Left renal cortex interstitium (tissue), 4 donors: Measurements from ENCODE around the gene PDE4B. TPM values are rescaled to one million over a fixed set of nuclear protein-coding genes. Genes with fewer than 3 reads are reported as not detected.

ENCODE experiments used
- DNase-seq, 4 donors: peaks; one replicate each; pipeline ENCODE4 v3.0.0-alpha.2; 2013; ENCODE audit warnings: low read depth in 4 of 4, low spot score in 2 of 4, missing footprints in 1 of 4
- polyA plus RNA-seq, 4 donors: library from polyadenylated mRNA; unstranded; fragments of 120-200 nt; gene quantifications; one replicate each; pipeline ENCODE4 v1.2.1, GENCODE V29; 2013; ENCODE audit not compliant: insufficient read length in 4 of 4

Gene PDE4B
- polyA plus RNA-seq, 4 donors = 5.6 to 11.1 (median 8.7) TPM

DNA sequence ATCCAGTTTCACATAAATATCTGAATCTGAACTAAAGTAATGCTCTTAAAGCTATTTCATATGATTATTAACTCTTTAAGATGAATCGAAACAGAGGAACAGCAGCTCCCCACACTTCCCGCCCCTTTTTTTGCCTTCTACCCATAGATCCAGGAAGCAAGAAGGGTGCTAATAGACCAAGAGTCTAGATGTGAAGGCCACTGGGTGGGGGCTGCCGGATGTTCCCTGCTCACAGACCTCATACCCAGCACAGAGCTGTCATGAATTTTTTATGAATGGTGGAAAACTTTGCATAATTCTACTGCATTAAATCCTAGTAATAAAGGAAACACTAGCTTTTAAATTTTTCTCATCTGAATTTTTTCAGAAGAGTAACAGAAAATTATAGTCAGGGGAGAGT lies 457.4 kb downstream of the PDE4B start:
- DNase-seq = no peak

DNA sequence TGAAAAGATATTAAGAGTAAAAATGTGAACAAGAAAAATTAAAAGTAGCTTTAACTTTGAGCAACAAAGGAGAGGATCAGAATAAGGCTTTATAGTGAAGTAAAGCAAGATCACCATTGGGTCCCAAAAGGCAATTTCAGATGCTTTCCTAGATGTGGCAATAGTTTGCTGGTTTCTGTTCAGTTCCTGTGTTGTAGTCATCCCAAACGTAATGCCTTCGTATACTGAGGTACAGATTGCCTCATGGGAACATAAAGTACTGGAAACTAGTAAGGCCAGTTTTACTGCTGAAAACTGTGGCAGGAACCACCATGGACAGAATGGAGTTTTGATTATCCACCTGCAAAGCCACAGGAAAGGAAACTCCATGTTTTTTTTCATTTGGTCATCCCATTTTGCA lies 457.8 kb downstream of the PDE4B start:
- no peak for DNase-seq

DNA sequence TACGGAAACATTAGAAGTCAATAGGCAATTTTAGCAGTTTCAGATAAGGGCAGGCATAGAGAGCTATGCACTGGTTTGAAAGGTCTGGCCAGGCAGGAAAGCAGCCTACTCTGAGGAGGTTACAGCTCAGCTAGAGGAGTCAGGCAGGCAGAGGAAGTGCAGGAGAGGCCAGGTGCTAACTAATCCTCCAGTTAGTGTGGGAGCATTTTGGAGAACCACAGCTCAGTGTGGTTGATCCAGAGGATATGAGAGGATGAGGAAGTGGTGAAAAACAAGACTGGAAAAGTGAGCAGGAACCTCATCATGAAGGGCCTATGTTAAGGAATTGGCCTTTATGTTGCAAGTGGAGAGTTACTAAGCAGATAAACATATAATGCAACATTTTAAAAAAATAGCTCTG lies 458.9 kb downstream of the PDE4B start:
- no peak for DNase-seq

DNA sequence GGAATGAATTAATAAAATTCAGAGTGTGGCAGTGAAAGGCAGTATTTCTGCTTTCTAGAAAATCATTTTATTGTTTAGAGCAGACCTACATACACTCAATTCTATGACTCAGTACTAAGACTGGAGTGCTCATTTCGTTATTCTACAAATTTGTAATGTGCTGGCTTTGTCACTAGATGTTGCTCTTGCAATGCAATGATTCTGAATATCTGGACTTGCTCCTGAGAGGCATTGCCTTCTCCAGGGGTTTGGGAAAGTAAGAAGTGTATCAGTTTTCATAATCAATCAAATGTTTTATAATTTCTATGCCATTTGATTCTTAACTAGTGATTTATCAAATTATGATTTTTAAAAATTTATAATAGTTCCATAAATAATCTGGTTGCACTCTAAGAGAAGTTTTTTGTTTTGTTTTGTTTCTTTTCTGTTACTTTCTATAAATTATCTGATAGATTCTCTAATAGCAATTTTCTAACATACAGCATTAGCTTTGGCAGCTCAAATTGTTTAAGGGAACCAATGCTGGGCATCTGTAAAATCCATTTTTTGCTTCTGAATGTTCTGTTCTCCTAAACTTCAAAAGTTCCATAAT lies 460.7 kb downstream of the PDE4B start:
- peak in 1 of 4 donors; percentile 49 for DNase-seq

DNA sequence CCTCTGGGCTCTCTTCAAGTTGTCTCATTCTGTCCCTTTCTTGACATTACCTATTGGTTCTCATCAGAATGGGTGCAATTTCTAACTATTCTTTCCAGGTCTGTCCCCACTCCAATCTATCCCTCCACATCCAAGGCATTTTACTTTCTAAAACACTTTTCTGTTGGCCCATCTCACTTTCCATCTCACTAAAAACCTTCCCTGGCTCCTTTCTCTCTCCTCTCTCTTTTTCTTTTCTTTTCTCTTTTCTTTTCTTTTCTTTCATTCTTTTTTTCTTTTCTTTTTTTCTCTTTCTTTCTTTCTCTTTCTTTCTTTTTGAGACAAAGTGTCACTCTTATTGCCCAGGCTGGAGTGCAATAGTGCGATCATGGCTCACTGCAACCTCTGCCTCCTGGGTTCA lies 462.1 kb downstream of the PDE4B start:
- no peak for DNase-seq

DNA sequence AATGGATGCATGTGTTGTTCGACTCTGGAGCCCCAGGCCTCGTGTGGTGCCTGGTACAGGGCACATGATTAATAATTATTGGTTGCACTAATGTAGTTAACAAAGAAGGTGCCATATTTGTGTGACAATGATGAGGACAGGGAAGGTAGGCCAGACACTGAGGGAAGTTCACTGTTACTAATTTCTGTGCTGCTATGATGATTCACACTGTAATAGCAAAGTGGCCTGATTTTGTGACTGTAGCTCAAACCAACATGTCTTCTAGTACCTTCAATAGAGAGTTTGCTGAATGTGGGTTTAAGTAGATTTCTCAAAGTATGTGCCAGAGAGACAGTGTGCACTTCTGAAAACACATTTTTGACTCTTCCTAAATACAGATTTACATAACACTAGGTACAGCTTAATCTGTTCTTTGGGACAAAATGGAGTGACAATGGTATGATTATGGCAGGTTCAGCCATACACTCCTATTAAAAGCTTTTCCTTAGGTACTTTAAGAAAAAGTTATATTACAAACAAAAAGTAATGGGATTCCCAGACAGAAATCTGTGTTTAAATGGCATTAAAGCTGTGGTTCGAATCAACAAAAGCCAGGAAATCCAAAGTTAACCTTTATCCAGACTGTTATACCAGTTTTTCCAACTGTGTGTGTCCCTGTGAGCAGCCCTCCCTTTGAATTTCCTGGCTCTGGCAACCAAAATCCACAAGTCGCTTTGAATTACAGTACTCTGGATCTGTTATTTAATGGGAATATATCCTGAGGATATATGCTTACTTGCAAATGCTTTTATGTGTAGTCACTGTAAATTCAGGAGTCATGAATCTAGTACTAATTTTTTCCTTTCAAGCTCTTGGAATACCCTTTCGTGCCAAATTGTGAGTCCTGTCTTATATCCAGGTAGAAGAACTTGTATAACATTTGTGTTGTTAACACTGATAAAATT lies 464.2 kb downstream of the PDE4B start:
- DNase-seq = no peak

DNA sequence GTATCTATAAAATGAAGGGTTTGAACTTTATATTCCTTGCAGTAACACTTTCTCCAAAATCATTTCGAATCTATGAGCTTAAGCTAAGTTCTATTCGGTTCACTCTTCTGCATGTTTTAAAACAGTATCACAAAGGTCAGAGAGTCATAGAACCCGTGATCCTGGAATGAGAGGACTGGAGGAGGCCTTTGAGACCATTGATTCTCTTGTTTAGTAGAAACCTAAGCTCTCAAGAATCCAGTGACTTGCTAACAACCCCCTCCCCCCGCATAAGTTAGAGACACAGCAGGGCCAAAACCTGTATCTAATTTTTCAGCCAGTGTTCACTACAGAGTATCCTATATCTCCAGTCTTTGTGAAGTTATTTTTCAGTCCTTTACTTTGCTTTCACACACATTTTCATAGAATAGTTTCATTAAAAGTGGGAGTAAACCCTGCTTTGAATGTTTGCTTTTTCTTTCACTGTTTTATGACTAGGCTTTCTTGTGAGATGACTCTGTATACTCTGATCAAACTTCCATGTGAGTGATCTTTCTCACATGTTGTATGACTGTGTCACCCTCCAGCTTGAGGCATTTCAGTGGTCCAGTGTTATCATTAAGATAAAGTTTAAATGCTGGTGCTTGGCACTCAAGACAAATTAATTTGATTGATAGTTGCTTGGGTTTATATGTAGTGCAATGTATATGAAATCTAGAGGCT lies 465.9 kb downstream of the PDE4B start:
- DNase-seq = no peak

DNA sequence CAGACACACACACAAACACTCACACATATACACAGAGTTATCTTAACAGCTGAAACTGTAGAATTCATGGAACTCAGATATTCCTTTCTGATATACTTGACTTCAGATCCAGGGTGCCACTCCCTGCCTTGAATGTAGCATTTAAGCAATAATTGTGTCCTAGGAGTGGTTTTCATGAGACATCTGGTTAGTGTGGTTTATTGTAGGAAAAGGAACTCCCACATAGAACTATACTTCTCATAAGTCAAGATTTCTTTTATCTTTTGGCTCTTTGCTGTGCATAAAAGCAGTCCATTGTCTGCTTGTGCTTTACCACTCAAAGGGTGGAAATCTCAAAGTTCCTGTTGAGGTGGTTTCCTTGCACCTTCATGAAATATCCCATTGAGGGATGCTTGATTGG lies 468.7 kb downstream of the PDE4B start:
- DNase-seq = no peak

DNA sequence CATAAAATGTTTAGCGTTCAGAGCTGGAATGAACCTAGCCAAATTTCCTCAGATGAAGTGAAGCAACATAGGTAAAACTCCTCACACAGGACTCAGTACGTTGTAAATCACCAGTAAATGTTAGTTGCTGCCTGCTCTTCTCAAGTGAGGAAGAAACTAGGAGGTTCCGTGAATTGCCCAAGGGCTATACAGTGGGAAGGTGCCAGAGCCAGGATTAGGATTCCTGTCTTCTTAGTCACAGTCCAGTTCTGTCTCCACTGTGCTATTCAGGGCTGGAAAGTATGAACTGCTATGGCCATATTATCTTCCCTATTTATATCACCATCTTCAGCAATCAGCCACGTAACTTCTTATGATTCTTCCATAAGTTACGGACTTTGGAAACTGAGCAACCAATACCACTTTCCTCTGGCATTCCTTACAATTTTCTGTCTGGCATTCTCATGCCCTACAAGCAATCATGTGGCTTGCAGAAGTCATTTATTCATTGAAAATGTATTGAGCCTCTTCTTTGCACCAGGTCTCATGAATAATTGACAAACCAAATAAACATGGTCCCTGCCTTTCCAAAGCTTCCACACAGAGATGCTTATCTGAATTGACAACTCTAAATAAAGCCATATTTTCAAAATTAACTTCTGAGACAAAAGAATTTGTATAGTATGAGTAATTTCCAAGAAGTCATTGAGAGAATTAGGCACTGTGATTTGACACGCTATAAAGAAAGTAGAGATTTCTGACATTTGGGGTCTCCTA lies 469.7 kb downstream of the PDE4B start:
- DNase-seq = no peak

DNA sequence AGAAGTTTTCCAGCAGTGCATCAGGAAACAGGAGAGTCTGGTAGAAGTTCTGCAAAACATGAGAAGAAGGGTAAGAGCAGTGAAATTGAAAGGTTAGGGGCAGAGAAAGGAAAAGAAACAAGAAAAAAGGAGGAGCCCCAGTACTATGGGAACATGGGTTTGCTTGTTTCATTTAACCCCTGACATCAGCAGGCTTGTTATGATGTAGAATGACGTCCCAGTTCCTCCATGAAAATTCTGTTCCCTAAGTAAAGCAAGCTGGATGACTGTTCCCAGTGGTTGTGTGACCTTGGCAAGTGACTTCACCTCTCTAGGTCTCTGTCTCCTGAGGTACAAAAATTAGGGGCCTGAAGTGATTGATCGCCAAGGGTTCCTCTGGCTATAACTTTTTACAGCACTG lies 472.6 kb downstream of the PDE4B start:
- no peak for DNase-seq

DNA sequence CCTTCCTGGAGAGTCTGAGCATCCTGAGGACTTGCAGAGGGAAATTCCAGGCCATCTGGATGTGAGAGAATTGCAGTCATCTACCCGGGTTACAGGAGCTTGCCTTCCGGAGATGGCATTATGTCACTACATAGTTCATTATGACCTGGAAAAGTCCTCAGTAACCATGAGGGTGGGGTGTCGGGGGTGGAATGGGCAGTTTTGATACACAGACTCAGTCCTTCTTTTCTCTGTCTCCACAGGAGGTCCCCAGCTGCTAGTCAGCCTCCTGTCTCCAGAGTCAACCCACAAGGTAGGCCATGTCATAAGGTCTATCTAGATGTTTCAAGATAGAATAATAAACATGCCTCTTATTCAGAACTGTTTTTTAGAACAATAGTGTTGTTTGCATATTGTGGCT lies 473.1 kb downstream of the PDE4B start:
- no peak for DNase-seq

DNA sequence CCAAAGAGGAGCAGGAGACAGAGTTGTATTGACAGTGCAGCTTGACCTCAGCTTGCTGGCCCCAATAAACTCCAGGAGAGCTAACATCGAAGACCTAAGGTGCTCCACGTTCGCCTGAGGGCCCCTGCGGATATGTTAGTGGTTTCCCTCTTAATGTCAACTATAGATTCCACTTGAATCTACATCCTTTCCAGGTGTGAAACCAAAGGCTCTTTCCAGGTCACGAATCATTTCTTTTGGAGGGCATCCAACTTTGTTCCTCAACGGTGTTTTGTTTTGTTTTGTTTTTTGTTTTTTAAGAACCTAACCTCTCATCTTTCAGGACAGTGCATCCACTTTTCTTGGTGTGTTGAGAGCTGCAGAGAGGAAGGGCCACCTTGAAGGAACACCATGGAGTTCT lies 473.7 kb downstream of the PDE4B start:
- DNase-seq = no peak

DNA sequence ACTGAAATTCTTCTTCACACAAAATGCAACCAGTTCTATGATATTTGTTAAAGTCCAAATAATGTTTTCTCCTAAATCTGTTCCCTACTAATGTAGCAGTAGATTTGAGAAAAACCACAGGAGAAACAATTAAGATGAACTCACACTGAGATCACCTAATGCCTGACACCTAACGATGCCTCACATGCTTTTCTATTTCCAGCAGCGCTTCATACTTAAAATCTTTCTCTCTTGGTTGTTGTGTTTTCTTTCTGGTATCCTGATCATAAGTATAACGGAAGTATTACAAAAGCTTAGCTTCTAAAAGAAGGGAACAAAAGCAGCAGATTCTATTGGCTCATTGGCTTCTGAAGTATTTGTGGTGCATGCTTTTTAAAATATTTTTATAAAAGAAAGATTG lies 474.1 kb downstream of the PDE4B start:
- DNase-seq = no peak

DNA sequence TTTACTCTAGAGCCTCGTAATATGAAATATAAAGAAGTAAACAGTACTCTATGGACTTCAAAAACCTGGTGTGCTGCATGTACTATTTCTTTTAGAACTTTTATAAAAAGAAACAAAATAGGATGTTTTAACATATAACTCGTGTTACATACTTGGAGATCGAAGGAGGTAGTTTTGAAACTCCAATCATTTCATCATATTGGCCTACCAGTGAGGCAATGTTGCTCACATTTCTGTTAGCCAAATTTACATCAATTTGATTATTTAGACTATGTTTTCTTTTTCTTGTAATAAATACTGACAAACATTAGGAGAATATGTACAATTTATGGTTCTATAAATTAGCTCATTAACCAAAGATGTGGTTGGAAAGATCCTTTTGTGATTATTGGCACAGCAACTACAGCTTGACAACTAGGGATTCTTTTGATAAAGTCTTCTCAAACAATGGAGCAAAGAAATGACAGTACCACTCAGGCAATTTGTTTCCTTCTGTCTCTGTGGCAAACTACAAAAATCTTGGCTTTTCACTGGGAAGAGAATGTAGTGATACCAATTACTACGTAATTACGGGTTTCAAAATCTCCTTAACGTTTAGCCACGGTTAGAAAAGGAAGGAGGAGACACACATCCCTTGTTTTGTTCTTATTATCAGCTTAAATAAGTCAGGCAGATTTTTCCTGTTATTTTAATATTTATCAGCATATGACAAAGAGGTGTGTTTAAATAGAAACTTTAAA lies 474.7 kb downstream of the PDE4B start:
- DNase-seq = no peak

DNA sequence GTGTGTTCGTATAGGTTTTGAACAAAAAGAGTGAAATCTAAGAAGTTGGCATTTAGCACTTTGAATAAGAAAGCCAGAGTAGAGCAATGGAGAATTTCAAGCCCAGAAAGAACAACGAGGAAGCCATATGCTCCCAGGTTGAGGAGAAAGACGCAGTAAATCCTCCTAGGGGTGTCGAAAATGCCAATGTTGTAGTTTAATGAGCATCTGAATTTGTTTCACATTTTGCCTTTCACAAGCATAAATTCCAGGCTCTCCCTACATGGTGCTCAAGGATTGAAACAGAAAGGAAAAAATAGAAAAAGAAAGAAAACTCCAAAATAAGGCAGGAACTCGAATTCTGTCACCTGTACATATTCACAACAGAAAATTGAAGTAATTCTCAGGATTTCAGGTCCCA lies 476.5 kb downstream of the PDE4B start:
- no peak for DNase-seq

DNA sequence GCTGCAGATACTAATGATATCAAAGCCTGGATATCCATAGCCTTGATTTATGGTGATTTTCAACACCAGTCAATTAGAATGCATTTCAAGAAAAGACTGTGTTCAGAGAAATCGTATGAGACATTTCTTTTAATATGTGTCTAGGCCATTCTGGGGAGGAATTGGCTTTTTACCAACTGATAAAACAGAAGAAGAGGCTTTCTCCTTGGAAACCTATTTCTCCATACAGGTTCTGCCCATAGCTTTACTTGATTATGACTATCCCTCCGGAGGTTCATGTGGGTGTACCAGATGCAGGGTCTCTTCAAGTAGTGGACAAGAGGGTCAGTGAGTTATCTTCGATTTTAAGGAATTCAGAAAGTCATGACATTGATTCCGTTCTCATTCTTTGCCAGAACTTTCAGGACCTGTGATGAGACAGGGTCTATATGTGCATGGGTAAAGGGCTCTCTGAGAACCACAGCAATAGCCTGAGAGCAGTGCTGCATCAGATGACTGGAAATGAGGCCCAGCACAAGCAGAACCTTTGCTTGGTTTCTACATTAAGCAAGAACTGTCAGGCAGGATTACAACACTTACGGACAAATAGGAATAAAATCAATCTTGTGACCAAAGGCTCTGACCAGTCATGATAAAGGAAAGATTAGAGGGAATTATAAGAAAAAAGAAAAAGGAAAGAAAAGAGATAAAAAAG lies 477.6 kb downstream of the PDE4B start:
- no peak for DNase-seq

DNA sequence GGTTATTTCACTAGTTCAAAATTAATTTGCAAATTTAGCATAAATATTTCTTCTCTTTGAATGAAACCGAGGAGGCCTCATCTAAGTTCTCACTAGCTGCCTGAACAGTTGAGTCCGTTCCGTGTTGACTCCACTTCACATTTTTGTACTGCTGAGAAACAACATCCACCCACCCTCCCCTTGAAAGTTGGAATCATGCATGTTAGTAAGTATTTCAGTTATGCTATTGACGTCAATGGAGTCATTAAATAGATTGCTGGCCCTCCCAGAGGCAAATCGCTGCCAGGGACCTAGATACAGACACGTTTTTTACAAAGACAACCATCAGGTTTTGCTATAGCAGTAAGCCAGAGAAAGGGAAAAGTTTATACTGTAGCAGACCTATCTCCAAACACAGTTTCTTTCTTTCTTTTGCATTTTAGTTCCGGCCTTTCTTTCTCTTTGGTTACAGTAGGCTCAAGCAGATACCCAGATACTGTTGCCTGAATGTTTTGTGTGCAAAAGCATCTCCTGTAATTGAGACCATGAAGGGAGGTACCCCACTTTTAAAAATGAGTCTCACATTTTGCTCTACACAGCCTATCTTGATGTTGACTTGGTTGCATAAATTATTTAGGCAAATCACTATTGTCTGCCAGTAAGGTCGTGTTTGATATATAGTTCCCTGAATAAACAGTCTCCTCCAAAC lies 478.7 kb downstream of the PDE4B start:
- DNase-seq = peak; percentile 61 to 87 (median 76)

DNA sequence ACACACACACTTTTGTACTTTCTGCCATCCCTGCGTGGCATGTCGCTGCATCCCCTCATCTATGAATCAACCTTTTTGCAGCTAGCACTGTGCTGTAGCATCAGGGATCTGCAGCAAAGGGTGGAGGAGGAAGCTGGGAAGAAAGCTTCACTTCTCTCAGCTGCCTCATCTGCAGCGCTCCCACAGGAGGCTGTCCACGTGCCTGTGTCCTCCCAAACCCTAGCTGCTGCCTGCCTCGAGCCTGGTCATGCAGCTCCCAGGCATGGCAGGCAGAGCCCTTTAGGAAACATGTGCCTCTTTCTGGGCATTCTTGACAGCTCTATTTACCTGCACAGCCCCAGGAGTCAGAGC lies 479.2 kb downstream of the PDE4B start:
- no peak for DNase-seq

DNA sequence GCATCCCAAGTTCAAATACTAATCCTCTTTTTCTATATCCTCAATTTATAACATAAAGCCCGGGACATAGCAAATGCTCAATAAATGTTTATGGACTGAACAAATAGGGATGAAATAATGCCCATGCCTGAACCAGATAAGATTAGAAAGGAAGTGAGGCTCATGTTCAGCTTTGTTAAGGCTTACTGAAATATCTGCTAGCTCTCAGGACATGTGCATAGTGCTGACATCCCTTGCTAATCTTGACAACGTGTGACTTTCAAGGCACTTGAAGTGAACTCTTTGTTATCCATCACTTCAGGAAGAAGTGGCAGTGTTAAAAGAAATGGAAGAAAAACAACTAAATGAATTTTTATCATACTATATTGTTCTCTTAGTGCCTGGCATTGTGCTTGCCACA lies 481.0 kb downstream of the PDE4B start:
- DNase-seq = no peak
